Glutamatergic neuron (in vitro differentiated cells): ENCODE results near the gene OR52A5. TPM values are rescaled to one million over a fixed set of nuclear protein-coding genes. Genes with fewer than 3 reads are reported as not detected.

Experiments used
- DNase-seq: peaks from one replicate; pipeline ENCODE4 v3.0.0; 2022
- H3K27ac Mint-ChIP-seq: one replicate; pipeline ENCODE4 v1.8.0; 2020; ENCODE audit warnings: mild to moderate bottlenecking, mixed read lengths, inconsistent platforms; ENCODE audit not compliant: unreplicated experiment
- H3K27me3 Mint-ChIP-seq: one replicate; pipeline ENCODE4 v1.8.0; 2020; ENCODE audit warnings: mild to moderate bottlenecking, moderate library complexity, mixed read lengths, inconsistent platforms; ENCODE audit not compliant: unreplicated experiment
- H3K36me3 Mint-ChIP-seq: one replicate; pipeline ENCODE4 v1.8.0; 2020; ENCODE audit warnings: mild to moderate bottlenecking, mixed read lengths, inconsistent platforms; ENCODE audit not compliant: unreplicated experiment
- H3K4me1 Mint-ChIP-seq: one replicate; pipeline ENCODE4 v1.8.0; 2020; ENCODE audit warnings: mild to moderate bottlenecking, low read depth, mixed read lengths, inconsistent platforms; ENCODE audit not compliant: unreplicated experiment
- H3K4me3 Mint-ChIP-seq: one replicate; pipeline ENCODE4 v1.8.0; 2020; ENCODE audit warnings: mild to moderate bottlenecking, mixed read lengths, inconsistent platforms; ENCODE audit not compliant: unreplicated experiment
- H3K9me3 Mint-ChIP-seq: one replicate; pipeline ENCODE4 v1.8.0; 2020; ENCODE audit warnings: mild to moderate bottlenecking, moderate library complexity, mixed read lengths, inconsistent platforms; ENCODE audit not compliant: unreplicated experiment
- total RNA-seq: library from RNA; stranded (reverse); fragmentation: NEBNext Ultra II Directional; extraction: Animal tissue kit (Norgen Biotek cat#: 25700); gene quantifications from one replicate; pipeline ENCODE4 v1.2.1, GENCODE V29; 2021; ENCODE audit not compliant: unreplicated experiment
- TF ChIP-seq, protein P1 (sequence below): fragments of 200-600 bp; sonication (generic); IDR thresholded peaks from one replicate; pipeline ENCODE4 v1.5.0; 2021; ENCODE audit not compliant: partially characterized antibody, unreplicated experiment

Gene OR52A5
- total RNA-seq, 1 donor from 2014 or later: 0.25 TPM

- DNase-seq: no peak
- no peak overlapping the region for H3K4me3 Mint-ChIP-seq
- H3K27ac Mint-ChIP-seq: no peak overlapping the region
- no peaks in the 10 kb centered on the region for H3K9me3 Mint-ChIP-seq
- H3K4me1 Mint-ChIP-seq: peaks cover 2% of the 10 kb centered on the region
- H3K27me3 Mint-ChIP-seq: peaks cover 2% of the 10 kb centered on the region
- TF ChIP-seq, protein P1, sequence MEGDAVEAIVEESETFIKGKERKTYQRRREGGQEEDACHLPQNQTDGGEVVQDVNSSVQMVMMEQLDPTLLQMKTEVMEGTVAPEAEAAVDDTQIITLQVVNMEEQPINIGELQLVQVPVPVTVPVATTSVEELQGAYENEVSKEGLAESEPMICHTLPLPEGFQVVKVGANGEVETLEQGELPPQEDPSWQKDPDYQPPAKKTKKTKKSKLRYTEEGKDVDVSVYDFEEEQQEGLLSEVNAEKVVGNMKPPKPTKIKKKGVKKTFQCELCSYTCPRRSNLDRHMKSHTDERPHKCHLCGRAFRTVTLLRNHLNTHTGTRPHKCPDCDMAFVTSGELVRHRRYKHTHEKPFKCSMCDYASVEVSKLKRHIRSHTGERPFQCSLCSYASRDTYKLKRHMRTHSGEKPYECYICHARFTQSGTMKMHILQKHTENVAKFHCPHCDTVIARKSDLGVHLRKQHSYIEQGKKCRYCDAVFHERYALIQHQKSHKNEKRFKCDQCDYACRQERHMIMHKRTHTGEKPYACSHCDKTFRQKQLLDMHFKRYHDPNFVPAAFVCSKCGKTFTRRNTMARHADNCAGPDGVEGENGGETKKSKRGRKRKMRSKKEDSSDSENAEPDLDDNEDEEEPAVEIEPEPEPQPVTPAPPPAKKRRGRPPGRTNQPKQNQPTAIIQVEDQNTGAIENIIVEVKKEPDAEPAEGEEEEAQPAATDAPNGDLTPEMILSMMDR: no peak
- no peaks in the 10 kb centered on the region for H3K36me3 Mint-ChIP-seq
Observed at GRCh38 chr11:5103066-5103465, 35.1 kb downstream of the OR52A5 start.

- peaks cover 2% of the 10 kb centered on the region for H3K4me1 Mint-ChIP-seq
- H3K4me3 Mint-ChIP-seq: no peak overlapping the region
- TF ChIP-seq, protein P1: peak; percentile 32
- no peaks in the 10 kb centered on the region for H3K9me3 Mint-ChIP-seq
- no peak overlapping the region for H3K27ac Mint-ChIP-seq
- H3K36me3 Mint-ChIP-seq: no peaks in the 10 kb centered on the region
- DNase-seq: no peak
- H3K27me3 Mint-ChIP-seq: no peaks in the 10 kb centered on the region
Observed at GRCh38 chr11:5102246-5102645, 35.9 kb downstream of the OR52A5 start.

- Mint-ChIP-seq H3K36me3 (no peaks in the 10 kb centered on the region), H3K27me3 (no peaks in the 10 kb centered on the region), H3K27ac (no peak overlapping the region), H3K4me1 (peaks cover 6% of the 10 kb centered on the region), H3K4me3 (no peak overlapping the region), H3K9me3 (no peaks in the 10 kb centered on the region)
- TF ChIP-seq, protein P1: no peak
- DNase-seq: no peak
Observed at GRCh38 chr11:5096011-5096410, 42.1 kb downstream of the OR52A5 start.

GRCh38 chr11:5092821-5093585 lies 45.2 kb downstream of the OR52A5 start:
- H3K27ac Mint-ChIP-seq: no peak overlapping the region
- H3K4me1 Mint-ChIP-seq: peaks cover 14% of the 10 kb centered on the region
- H3K36me3 Mint-ChIP-seq: no peaks in the 10 kb centered on the region
- H3K4me3 Mint-ChIP-seq: no peak overlapping the region
- no peaks in the 10 kb centered on the region for H3K27me3 Mint-ChIP-seq
- TF ChIP-seq, protein P1: no peak
- no peak for DNase-seq
- no peaks in the 10 kb centered on the region for H3K9me3 Mint-ChIP-seq

DNA sequence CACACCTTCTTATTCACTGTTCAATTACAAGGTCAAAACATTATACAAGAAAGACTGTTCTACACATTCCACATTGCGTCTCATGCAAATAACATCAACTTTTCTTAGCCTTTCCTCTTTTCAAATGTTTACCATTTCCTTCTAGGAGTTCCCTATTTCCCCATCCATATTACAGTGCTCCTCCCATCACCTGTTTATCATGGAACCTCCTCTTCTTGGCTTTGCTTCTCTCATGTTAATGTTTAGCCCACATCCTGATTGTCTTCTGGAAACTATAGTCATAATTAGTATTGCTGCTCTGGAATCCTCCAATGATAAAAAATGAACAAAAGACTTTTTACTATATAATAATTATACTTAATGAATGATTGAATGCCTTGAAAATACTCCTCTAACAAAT lies 47.5 kb downstream of the OR52A5 start:
- peaks cover 16% of the 10 kb centered on the region for H3K4me1 Mint-ChIP-seq
- peaks cover 4% of the 10 kb centered on the region for H3K27me3 Mint-ChIP-seq
- DNase-seq: no peak
- no peak overlapping the region for H3K27ac Mint-ChIP-seq
- no peaks in the 10 kb centered on the region for H3K9me3 Mint-ChIP-seq
- H3K36me3 Mint-ChIP-seq: no peaks in the 10 kb centered on the region
- TF ChIP-seq, protein P1: no peak
- no peak overlapping the region for H3K4me3 Mint-ChIP-seq
